ENCODE measurements around the gene AKT3.

Gene AKT3

GRCh38 chr1:243469497-243469896 is 380.5 kb downstream of the AKT3 start:
- no peak for DNase-seq (ENCODE audit: low read depth, low spot score)
- H3K4me3 ChIP-seq (ENCODE audit: low read length) = no peak overlapping the region

- no peak overlapping the region for H3K4me3 ChIP-seq (ENCODE audit: low read length)
Observed at GRCh38 chr1:243465738-243466137, 384.3 kb downstream of the AKT3 start.

GRCh38 chr1:243465081-243465480 is 385.0 kb downstream of the AKT3 start:
- DNase-seq (ENCODE audit: low read depth, low spot score) = no peak
- H3K4me3 ChIP-seq (ENCODE audit: low read length) = no peak overlapping the region

More at GRCh38 chr1:243465738-243466137, 384.3 kb downstream of the AKT3 start:
- no peak for DNase-seq (ENCODE audit: low read depth, low spot score)

- no peak for DNase-seq (ENCODE audit: low read depth, low spot score)
- H3K4me3 ChIP-seq (ENCODE audit: low read length) = no peak overlapping the region
Observed at GRCh38 chr1:243462929-243463697, 386.9 kb downstream of the AKT3 start.

- no peak overlapping the region for H3K4me3 ChIP-seq (ENCODE audit: low read length)
- no peak for DNase-seq (ENCODE audit: low read depth, low spot score)
Observed at GRCh38 chr1:243461700-243462099, 388.3 kb downstream of the AKT3 start.

- no peak overlapping the region for H3K4me3 ChIP-seq (ENCODE audit: low read length)
- peak; percentile 28 for DNase-seq (ENCODE audit: low read depth, low spot score)
Observed at GRCh38 chr1:243459059-243459458, 391.0 kb downstream of the AKT3 start.

- H3K4me3 ChIP-seq (ENCODE audit: low read length) = no peak overlapping the region
- no peak for DNase-seq (ENCODE audit: low read depth, low spot score)
Observed at GRCh38 chr1:243457363-243457982, 392.6 kb downstream of the AKT3 start.

GRCh38 chr1:243455760-243456651 is 394.0 kb downstream of the AKT3 start:
- H3K4me3 ChIP-seq (ENCODE audit: low read length) = no peak overlapping the region
- no peak for DNase-seq (ENCODE audit: low read depth, low spot score)

- no peak for DNase-seq (ENCODE audit: low read depth, low spot score)
- no peak overlapping the region for H3K4me3 ChIP-seq (ENCODE audit: low read length)
Observed at GRCh38 chr1:243454328-243454997, 395.6 kb downstream of the AKT3 start.

GRCh38 chr1:243452092-243452491 is 398.0 kb downstream of the AKT3 start:
- no peak overlapping the region for H3K4me3 ChIP-seq (ENCODE audit: low read length)
- no peak for DNase-seq (ENCODE audit: low read depth, low spot score)

- H3K4me3 ChIP-seq (ENCODE audit: low read length) = no peak overlapping the region
- DNase-seq (ENCODE audit: low read depth, low spot score) = no peak
Observed at GRCh38 chr1:243449373-243449772, 400.7 kb downstream of the AKT3 start.

GRCh38 chr1:243447844-243448243 is 402.2 kb downstream of the AKT3 start:
- no peak for DNase-seq (ENCODE audit: low read depth, low spot score)
- no peak overlapping the region for H3K4me3 ChIP-seq (ENCODE audit: low read length)

GRCh38 chr1:243447347-243447746 is 402.7 kb downstream of the AKT3 start:
- no peak overlapping the region for H3K4me3 ChIP-seq (ENCODE audit: low read length)
- no peak for DNase-seq (ENCODE audit: low read depth, low spot score)

GRCh38 chr1:243443557-243443956 is 406.5 kb downstream of the AKT3 start:
- H3K4me3 ChIP-seq (ENCODE audit: low read length) = no peak overlapping the region
- no peak for DNase-seq (ENCODE audit: low read depth, low spot score)

GRCh38 chr1:243441601-243442000 is 408.4 kb downstream of the AKT3 start:
- DNase-seq (ENCODE audit: low read depth, low spot score) = no peak
- H3K4me3 ChIP-seq (ENCODE audit: low read length) = no peak overlapping the region

- no peak overlapping the region for H3K4me3 ChIP-seq (ENCODE audit: low read length)
- no peak for DNase-seq (ENCODE audit: low read depth, low spot score)
Observed at GRCh38 chr1:243440406-243440805, 409.6 kb downstream of the AKT3 start.

GRCh38 chr1:243438815-243439214 is 411.2 kb downstream of the AKT3 start:
- no peak for DNase-seq (ENCODE audit: low read depth, low spot score)
- no peak overlapping the region for H3K4me3 ChIP-seq (ENCODE audit: low read length)

Measured in Jurkat, Clone E6-1 (cell line).